GM19025 (cell line): Measurements from ENCODE around the gene KRT33B.
"Not testable (repeated sequence)": the region's sequence is repeated elsewhere in the genome, so short reads cannot be mapped to it uniquely, and the experiment has no call there.

Source experiments
- ATAC-seq: cut with Tn5 transposase; IDR thresholded peaks from one replicate; pipeline ENCODE4 v1.9.1; 2021; ENCODE audit warnings: mild to moderate bottlenecking, low read depth, moderate library complexity; ENCODE audit not compliant: unreplicated experiment

The KRT33B gene

GRCh38 chr17:41350381-41350878 is 19.2 kb downstream of the KRT33B start, which contains the start of gene KRT33A:
Gene KRT33A, minus strand, starts transcription at chr17:41350828. Its CDS starts 61 bp downstream, at chr17:41350767.
- ATAC-seq, result not testable (repeated sequence)

- no peak for ATAC-seq
Measured at GRCh38 chr17:41347869-41348760, 21.5 kb downstream of the KRT33B start.

- ATAC-seq, result not testable (repeated sequence)
Measured at GRCh38 chr17:41346421-41346820, 23.2 kb downstream of the KRT33B start.

- no peak for ATAC-seq
Measured at GRCh38 chr17:41345992-41346391, 23.6 kb downstream of the KRT33B start.

- no peak for ATAC-seq
Measured at GRCh38 chr17:41343029-41343428, 26.6 kb downstream of the KRT33B start.

- no peak for ATAC-seq
Measured at GRCh38 chr17:41340934-41341861, 28.4 kb downstream of the KRT33B start.

- no peak for ATAC-seq
Measured at GRCh38 chr17:41340494-41340893, 29.1 kb downstream of the KRT33B start.

- no peak for ATAC-seq
Measured at GRCh38 chr17:41339571-41340172, 29.9 kb downstream of the KRT33B start.

GRCh38 chr17:41338961-41339485 is 30.6 kb downstream of the KRT33B start:
- no peak for ATAC-seq

- no peak for ATAC-seq
Measured at GRCh38 chr17:41335747-41336146, 33.9 kb downstream of the KRT33B start.

- no peak for ATAC-seq
Measured at GRCh38 chr17:41334385-41335305, 35.0 kb downstream of the KRT33B start.

GRCh38 chr17:41333836-41334235 is 35.8 kb downstream of the KRT33B start:
- ATAC-seq, result no peak

- no peak for ATAC-seq
Measured at GRCh38 chr17:41333098-41333497, 36.5 kb downstream of the KRT33B start.

GRCh38 chr17:41332239-41332638 is 37.4 kb downstream of the KRT33B start:
- ATAC-seq, result no peak

GRCh38 chr17:41331606-41332005 is 38.0 kb downstream of the KRT33B start:
- no peak for ATAC-seq

GRCh38 chr17:41329279-41329948 is 40.2 kb downstream of the KRT33B start:
- no peak for ATAC-seq

- no peak for ATAC-seq
Measured at GRCh38 chr17:41328207-41328606, 41.4 kb downstream of the KRT33B start.

- no peak for ATAC-seq
Measured at GRCh38 chr17:41327411-41328120, 42.0 kb downstream of the KRT33B start.
